A673 (cell line): ENCODE data around the gene EEF1A2.

Experiments
- EZH2 ChIP-seq: fragments of 200-600 bp; sonication (generic); IDR thresholded peaks from 2 replicates; pipeline ENCODE4 v1.6.1; 2017; ENCODE audit warnings: borderline replicate concordance, low read depth, mild to moderate bottlenecking, mixed read lengths, antibody characterized with exemption, low read length; ENCODE audit not compliant: poor library complexity, severe bottlenecking
- TF ChIP-seq, protein P1 (sequence below): fragments of 300-800, 200-600 bp; sonication (generic); conservative IDR thresholded peaks from 2 replicates; pipeline ENCODE4 v1.5.1; 2017; ENCODE audit warnings: low read depth, mild to moderate bottlenecking, antibody characterized with exemption, low read length, moderate library complexity, mixed read lengths

DNA sequence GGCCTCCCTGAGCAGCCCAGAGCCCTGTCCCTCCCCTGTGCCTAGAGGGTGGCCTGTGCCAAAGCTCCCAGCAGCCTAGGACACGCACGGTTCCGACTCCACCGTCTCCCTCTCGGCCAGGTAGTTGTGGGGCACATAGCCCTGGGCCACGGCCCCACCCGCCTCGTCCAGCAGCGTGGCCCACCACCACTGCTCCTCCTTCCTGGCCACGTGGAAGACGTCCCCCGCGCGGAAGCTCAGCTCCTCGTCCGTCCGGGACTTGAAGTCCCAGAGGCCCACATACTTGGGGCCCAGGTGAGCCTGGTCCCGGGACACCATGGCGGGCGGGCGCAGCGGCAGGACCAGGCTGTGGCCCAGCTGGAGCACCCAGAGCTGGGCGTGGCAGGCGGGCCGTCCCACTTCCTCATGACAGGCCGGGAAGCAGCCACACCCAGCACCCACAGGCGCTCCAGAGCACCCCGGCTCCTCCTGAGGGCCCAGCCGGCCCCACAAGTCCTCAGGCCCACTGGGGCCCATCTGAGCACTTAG is 38.2 kb upstream of the EEF1A2 start, which contains the start of gene PTK6:
- TF ChIP-seq EZH2, result no peak
- TF ChIP-seq, protein P1, sequence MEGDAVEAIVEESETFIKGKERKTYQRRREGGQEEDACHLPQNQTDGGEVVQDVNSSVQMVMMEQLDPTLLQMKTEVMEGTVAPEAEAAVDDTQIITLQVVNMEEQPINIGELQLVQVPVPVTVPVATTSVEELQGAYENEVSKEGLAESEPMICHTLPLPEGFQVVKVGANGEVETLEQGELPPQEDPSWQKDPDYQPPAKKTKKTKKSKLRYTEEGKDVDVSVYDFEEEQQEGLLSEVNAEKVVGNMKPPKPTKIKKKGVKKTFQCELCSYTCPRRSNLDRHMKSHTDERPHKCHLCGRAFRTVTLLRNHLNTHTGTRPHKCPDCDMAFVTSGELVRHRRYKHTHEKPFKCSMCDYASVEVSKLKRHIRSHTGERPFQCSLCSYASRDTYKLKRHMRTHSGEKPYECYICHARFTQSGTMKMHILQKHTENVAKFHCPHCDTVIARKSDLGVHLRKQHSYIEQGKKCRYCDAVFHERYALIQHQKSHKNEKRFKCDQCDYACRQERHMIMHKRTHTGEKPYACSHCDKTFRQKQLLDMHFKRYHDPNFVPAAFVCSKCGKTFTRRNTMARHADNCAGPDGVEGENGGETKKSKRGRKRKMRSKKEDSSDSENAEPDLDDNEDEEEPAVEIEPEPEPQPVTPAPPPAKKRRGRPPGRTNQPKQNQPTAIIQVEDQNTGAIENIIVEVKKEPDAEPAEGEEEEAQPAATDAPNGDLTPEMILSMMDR, result no peak
